HCT116 (cell line): ENCODE data around the gene ARHGAP8. TPM values are rescaled to one million over a fixed set of nuclear protein-coding genes. Genes with fewer than 3 reads are reported as not detected.

Experiments
- ATAC-seq: fragments of 200-7000 bp; cut with Tn5 transposase; 2 replicates; pipeline ENCODE4 v1.9.1; 2020; ENCODE audit warnings: mild to moderate bottlenecking, moderate library complexity
- BruUV-seq: library from RNA; stranded (reverse); fragments of 400-500 nt; replicated peaks from 2 replicates; lab custom pipeline; 2021; lab: Mats Ljungman, UMichigan
- CTCF ChIA-PET: fragments of 300-600 bp; sonication (Branson Sonifier 250); formaldehyde crosslinking; loops from one replicate; lab custom pipeline; 2021; ENCODE audit warnings: antibody characterized with exemption; lab: Charles Lee
- POLR2A ChIA-PET: fragments of 300-600, 350-600 bp; sonication (Branson Sonifier 250); formaldehyde crosslinking; loops from one replicate; lab custom pipeline; 2021; ENCODE audit warnings: antibody characterized with exemption; lab: Charles Lee
- RAD21 ChIA-PET, 2 experiments: fragments of 300-600 bp; sonication (Branson Sonifier 250); formaldehyde crosslinking; loops; one replicate each; lab custom pipeline; 2023; ENCODE audit warnings: low total read pairs in 2 of 2; ENCODE audit not compliant: uncharacterized antibody in 2 of 2, unreplicated experiment in 2 of 2, low non-redundant PET in 1 of 2; lab: Charles Lee
- DNase-seq: peaks from one replicate; pipeline ENCODE4 v3.0.0-alpha.2; 2010; ENCODE audit warnings: low read depth, low spot score
- H2AFZ ChIP-seq: fragments of 200-600 bp; shearing (Covaris generic), sonication (generic); 2 replicates; pipeline ENCODE4 v1.6.1; 2017; ENCODE audit warnings: low read depth, mixed run types, mixed read lengths, antibody characterized with exemption, low read length; ENCODE audit not compliant: poor library complexity, severe bottlenecking
- H3K27ac ChIP-seq: 2 replicates; pipeline ENCODE4 v1.5.1; 2012; ENCODE audit warnings: low read depth, low read length
- H3K27me3 ChIP-seq: fragments of 200-600 bp; sonication (generic); 2 replicates; pipeline ENCODE4 v1.6.1; 2016; ENCODE audit warnings: mixed run types, low read length, mixed read lengths; ENCODE audit not compliant: insufficient read depth
- H3K36me3 ChIP-seq, 2 experiments: fragments of 200-500 bp in 1 of 2; fragments of 200-600 bp in 1 of 2; sonication (Bioruptor generic) in 1 of 2; sonication (generic) in 1 of 2; 2 replicates each; pipeline versions ENCODE4 v1.5.1 to v1.6.1; 2014 to 2016; ENCODE audit warnings: low read length in 2 of 2, inconsistent platforms in 1 of 2, mixed read lengths in 1 of 2, mixed run types in 1 of 2; ENCODE audit not compliant: insufficient read depth in 2 of 2, control insufficient read depth in 1 of 2
- H3K4me1 ChIP-seq, 2 experiments: fragments of 200-600 bp in 1 of 2; sonication (generic) in 1 of 2; 2 replicates each; pipeline versions ENCODE4 v1.5.1 to v1.6.1; 2012 to 2017; ENCODE audit warnings: low read length in 2 of 2, inconsistent platforms in 1 of 2, mild to moderate bottlenecking in 1 of 2, mixed read lengths in 1 of 2, mixed run types in 1 of 2, moderate library complexity in 1 of 2; ENCODE audit not compliant: insufficient read depth in 2 of 2, control insufficient read depth in 1 of 2
- H3K4me2 ChIP-seq: fragments of 200-600 bp; sonication (generic); 2 replicates; pipeline ENCODE4 v1.6.1; 2017; ENCODE audit warnings: mixed run types, low read length, mixed read lengths
- H3K4me3 ChIP-seq, 2 experiments: fragments of 200-600 bp in 1 of 2; sonication (generic) in 1 of 2; replicated peaks in 1 of 2; 2 replicates each; pipeline ENCODE4 v1.5.1; 2011 to 2016; ENCODE audit warnings: low read length in 2 of 2, control low read depth in 1 of 2, low read depth in 1 of 2, mild to moderate bottlenecking in 1 of 2, mixed read lengths in 1 of 2, mixed run types in 1 of 2
- H3K79me2 ChIP-seq: fragments of 200-600 bp; sonication (generic); 2 replicates; pipeline ENCODE4 v1.6.1; 2017; ENCODE audit warnings: mild to moderate bottlenecking, mixed run types, low read length, moderate library complexity, mixed read lengths; ENCODE audit not compliant: insufficient read depth
- H3K9ac ChIP-seq: fragments of 200-600 bp; sonication (generic); 2 replicates; pipeline ENCODE4 v1.6.1; 2016; ENCODE audit warnings: low read length, mixed read lengths
- H3K9me2 ChIP-seq: fragments of 200-600 bp; sonication (generic), shearing (Covaris generic); 2 replicates; pipeline ENCODE4 v1.6.1; 2017; ENCODE audit warnings: mixed run types, mild to moderate bottlenecking, moderate library complexity; ENCODE audit not compliant: insufficient read depth
- H3K9me3 ChIP-seq, 2 experiments: fragments of 200-500 bp in 1 of 2; fragments of 200-600 bp in 1 of 2; sonication (Bioruptor generic) in 1 of 2; sonication (generic) in 1 of 2; 2 replicates each; pipeline ENCODE4 v1.6.1; 2014 to 2017; ENCODE audit warnings: low read length in 2 of 2, mixed read lengths in 2 of 2, inconsistent platforms in 1 of 2, low read depth in 1 of 2, mild to moderate bottlenecking in 1 of 2, mixed run types in 1 of 2, moderate library complexity in 1 of 2; ENCODE audit not compliant: control insufficient read depth in 1 of 2, insufficient read depth in 1 of 2
- H4K20me1 ChIP-seq: fragments of 200-600 bp; sonication (generic), shearing (Covaris generic); 2 replicates; pipeline ENCODE4 v1.6.1; 2017; ENCODE audit warnings: mixed run types, mild to moderate bottlenecking, moderate library complexity; ENCODE audit not compliant: insufficient read depth
- CBX3 ChIP-seq: IDR thresholded peaks from 2 replicates; pipeline ENCODE4 v1.6.1; 2012; ENCODE audit warnings: low read depth
- CEBPB ChIP-seq: IDR thresholded peaks from 2 replicates; pipeline ENCODE4 v1.6.1; 2012; ENCODE audit warnings: low read depth
- EGR1 ChIP-seq: IDR thresholded peaks from 2 replicates; pipeline ENCODE4 v1.6.1; 2012; ENCODE audit warnings: low read depth
- ELF1 ChIP-seq: IDR thresholded peaks from 2 replicates; pipeline ENCODE4 v1.6.1; 2012; ENCODE audit warnings: low read depth, borderline replicate concordance
- EZH2 ChIP-seq: fragments of 200-600 bp; sonication (generic); IDR thresholded peaks from 2 replicates; pipeline ENCODE4 v1.6.1; 2017; ENCODE audit warnings: antibody characterized with exemption, mixed run types
- EZH2phosphoT487 ChIP-seq: fragments of 200-600 bp; IDR thresholded peaks from 2 replicates; pipeline ENCODE4 v1.6.1; 2018; ENCODE audit warnings: antibody characterized with exemption, borderline replicate concordance
- JUND ChIP-seq: IDR thresholded peaks from 2 replicates; pipeline ENCODE4 v1.6.1; 2012
- MAX ChIP-seq: IDR thresholded peaks from 2 replicates; pipeline ENCODE4 v1.6.1; 2012
- POLR2AphosphoS5 ChIP-seq: IDR thresholded peaks from 2 replicates; pipeline ENCODE4 v1.6.1; 2011; ENCODE audit warnings: mild to moderate bottlenecking, low read depth, low read length, moderate library complexity
- RAD21 ChIP-seq: IDR thresholded peaks from 2 replicates; pipeline ENCODE4 v1.6.1; 2012; ENCODE audit warnings: low read depth, mild to moderate bottlenecking
- SIN3A ChIP-seq: IDR thresholded peaks from 2 replicates; pipeline ENCODE4 v1.6.1; 2012; ENCODE audit warnings: low read depth
- SP1 ChIP-seq: IDR thresholded peaks from 2 replicates; pipeline ENCODE4 v1.6.1; 2012; ENCODE audit warnings: low read depth
- TCF7L2 ChIP-seq: IDR thresholded peaks from 2 replicates; pipeline ENCODE4 v1.7.0; 2011; ENCODE audit warnings: borderline replicate concordance, inconsistent platforms; ENCODE audit not compliant: insufficient read depth, insufficient read length; ENCODE audit errors: extremely low read depth
- YY1 ChIP-seq: IDR thresholded peaks from 2 replicates; pipeline ENCODE4 v1.6.1; 2011; ENCODE audit warnings: low read length, low read depth, moderate library complexity, mild to moderate bottlenecking; ENCODE audit not compliant: insufficient replicate concordance; ENCODE audit errors: extremely low read depth
- ZBTB33 ChIP-seq: IDR thresholded peaks from 2 replicates; pipeline ENCODE4 v1.6.1; 2011; ENCODE audit warnings: mild to moderate bottlenecking, low read length, moderate library complexity; ENCODE audit not compliant: insufficient replicate concordance; ENCODE audit errors: extremely low read depth
- ZFX ChIP-seq: fragments of 450-650 bp; IDR thresholded peaks from 2 replicates; pipeline ENCODE4 v1.6.1; 2017
- ZNF274 ChIP-seq: fragments of 200-500 bp; sonication (Bioruptor generic); IDR thresholded peaks from 2 replicates; pipeline ENCODE4 v1.6.1; 2014; ENCODE audit warnings: mild to moderate bottlenecking, low read depth, low read length, inconsistent platforms
- intact Hi-C: fragments of 100-400 bp; cut with micrococcal nuclease; formaldehyde crosslinking; loops from 2 replicates; pipeline ENCODE4 v1.10.0; 2022
- total RNA-seq: library from RNA; stranded (reverse); gene quantifications from one replicate; pipeline ENCODE4 v1.2.1, GENCODE V29; 2021; ENCODE audit not compliant: unreplicated experiment
- TF ChIP-seq, protein P1 (sequence below): IDR thresholded peaks from 2 replicates; pipeline ENCODE4 v1.6.1; 2012
- TF ChIP-seq, protein P2 (sequence below): IDR thresholded peaks from 2 replicates; pipeline ENCODE4 v1.6.1; 2012; ENCODE audit warnings: low read depth

ARHGAP8 gene
- total RNA-seq, 1 experiment from 2014 or later, result 67.5 TPM

DNA sequence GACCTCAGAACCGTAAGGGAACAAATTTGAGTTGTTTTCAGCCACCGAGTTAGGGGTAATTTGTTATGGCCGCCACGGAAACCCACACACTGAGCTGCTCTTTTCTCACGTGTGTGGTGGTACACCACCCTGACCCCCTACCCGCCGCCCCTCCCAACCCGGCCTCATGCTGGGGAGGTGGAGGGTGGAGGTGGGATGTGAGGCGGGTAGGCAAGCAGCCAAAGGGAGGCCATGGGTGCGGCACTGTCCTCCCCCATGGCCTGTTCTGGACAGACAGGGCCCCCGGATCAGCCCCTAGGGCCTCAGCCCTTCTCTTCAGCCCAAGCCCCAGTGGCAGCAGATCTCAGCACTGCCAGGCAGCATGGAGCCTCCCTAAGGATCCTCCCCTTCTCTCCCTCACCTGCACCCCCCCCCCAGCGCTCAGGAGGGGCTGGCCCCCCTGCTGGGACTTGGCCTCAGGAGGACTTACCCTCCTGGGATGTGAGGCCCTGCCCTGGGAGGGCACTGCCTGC lies 42.4 kb upstream of the ARHGAP8 start:
- Histone ChIP-seq H3K4me1 (peaks cover 0 to 26% of the 10 kb centered on the region in 2 experiments; a peak in 3 of 4 replicates), H3K4me2 (no peak overlapping the region; the same call in 1 of the 2 replicates), H3K9me3 (no peaks in the 10 kb centered on the region), H3K27ac (no peak overlapping the region), H3K27me3 (no peaks in the 10 kb centered on the region), H2AFZ (no peak overlapping the region), H3K4me3 (no peak overlapping the region), H3K9me2 (no peaks in the 10 kb centered on the region), H3K36me3 (no peaks in the 10 kb centered on the region), H3K79me2 (peaks cover 29% of the 10 kb centered on the region; the same call in 1 of the 2 replicates), H3K9ac (no peak overlapping the region), H4K20me1 (no peaks in the 10 kb centered on the region)
- 0 out of 2 replicates have a peak, but pooled peaks have one; percentile 6 for ATAC-seq
- no TSS peak for BruUV-seq
- ChIA-PET RAD21 (no interaction called here), CTCF (no interaction called here), POLR2A (no interaction called here)
- TF ChIP-seq ELF1 (no peak), SP1 (no peak), JUND (no peak), EZH2phosphoT487 (no peak), ZFX (no peak), MAX (no peak), YY1 (no peak), TCF7L2 (no peak), EGR1 (no peak), CBX3 (no peak), SIN3A (no peak), RAD21 (no peak), ZBTB33 (no peak), POLR2AphosphoS5 (no peak), CEBPB (no peak), ZNF274 (no peak), EZH2 (no peak)
- TF ChIP-seq, protein P1, sequence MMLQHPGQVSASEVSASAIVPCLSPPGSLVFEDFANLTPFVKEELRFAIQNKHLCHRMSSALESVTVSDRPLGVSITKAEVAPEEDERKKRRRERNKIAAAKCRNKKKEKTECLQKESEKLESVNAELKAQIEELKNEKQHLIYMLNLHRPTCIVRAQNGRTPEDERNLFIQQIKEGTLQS, result no peak
- TF ChIP-seq, protein P2, sequence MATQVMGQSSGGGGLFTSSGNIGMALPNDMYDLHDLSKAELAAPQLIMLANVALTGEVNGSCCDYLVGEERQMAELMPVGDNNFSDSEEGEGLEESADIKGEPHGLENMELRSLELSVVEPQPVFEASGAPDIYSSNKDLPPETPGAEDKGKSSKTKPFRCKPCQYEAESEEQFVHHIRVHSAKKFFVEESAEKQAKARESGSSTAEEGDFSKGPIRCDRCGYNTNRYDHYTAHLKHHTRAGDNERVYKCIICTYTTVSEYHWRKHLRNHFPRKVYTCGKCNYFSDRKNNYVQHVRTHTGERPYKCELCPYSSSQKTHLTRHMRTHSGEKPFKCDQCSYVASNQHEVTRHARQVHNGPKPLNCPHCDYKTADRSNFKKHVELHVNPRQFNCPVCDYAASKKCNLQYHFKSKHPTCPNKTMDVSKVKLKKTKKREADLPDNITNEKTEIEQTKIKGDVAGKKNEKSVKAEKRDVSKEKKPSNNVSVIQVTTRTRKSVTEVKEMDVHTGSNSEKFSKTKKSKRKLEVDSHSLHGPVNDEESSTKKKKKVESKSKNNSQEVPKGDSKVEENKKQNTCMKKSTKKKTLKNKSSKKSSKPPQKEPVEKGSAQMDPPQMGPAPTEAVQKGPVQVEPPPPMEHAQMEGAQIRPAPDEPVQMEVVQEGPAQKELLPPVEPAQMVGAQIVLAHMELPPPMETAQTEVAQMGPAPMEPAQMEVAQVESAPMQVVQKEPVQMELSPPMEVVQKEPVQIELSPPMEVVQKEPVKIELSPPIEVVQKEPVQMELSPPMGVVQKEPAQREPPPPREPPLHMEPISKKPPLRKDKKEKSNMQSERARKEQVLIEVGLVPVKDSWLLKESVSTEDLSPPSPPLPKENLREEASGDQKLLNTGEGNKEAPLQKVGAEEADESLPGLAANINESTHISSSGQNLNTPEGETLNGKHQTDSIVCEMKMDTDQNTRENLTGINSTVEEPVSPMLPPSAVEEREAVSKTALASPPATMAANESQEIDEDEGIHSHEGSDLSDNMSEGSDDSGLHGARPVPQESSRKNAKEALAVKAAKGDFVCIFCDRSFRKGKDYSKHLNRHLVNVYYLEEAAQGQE, result no peak
- DNase-seq, result no peak
- intact Hi-C loops, result no loop called here
